MCF 10A (cell line): Measurements from ENCODE around the gene CROCC2. TPM values are rescaled to one million over a fixed set of nuclear protein-coding genes. Genes with fewer than 3 reads are reported as not detected.

ENCODE experiments used
- BruUV-seq: library from RNA; stranded (reverse); fragments of 400-500 nt; replicated peaks from 2 replicates; lab custom pipeline; 2021; lab: Mats Ljungman, UMichigan
- CTCF ChIA-PET: fragments of 300-600 bp; sonication (Branson Sonifier 250); formaldehyde crosslinking; extraction: SDS; loops from one replicate; lab custom pipeline; 2021; ENCODE audit warnings: antibody characterized with exemption, inconsistent platforms; lab: Yijun Ruan, JAX
- POLR2A ChIA-PET: fragments of 300-600, 350-650 bp; sonication (Branson Sonifier 250); formaldehyde crosslinking; extraction: SDS; loops from one replicate; lab custom pipeline; 2020; ENCODE audit warnings: antibody characterized with exemption, inconsistent platforms; lab: Yijun Ruan, JAX
- DNase-seq: peaks from one replicate; pipeline ENCODE4 v3.0.0-alpha.2; 2018; ENCODE audit not compliant: unreplicated experiment
- H3K27ac Mint-ChIP-seq: one replicate; pipeline ENCODE4 v1.8.0; 2022; ENCODE audit warnings: mild to moderate bottlenecking, low read depth, mixed read lengths; ENCODE audit not compliant: unreplicated experiment
- H3K27me3 Mint-ChIP-seq: one replicate; pipeline ENCODE4 v1.8.0; 2022; ENCODE audit warnings: mixed read lengths; ENCODE audit not compliant: insufficient read depth, unreplicated experiment
- H3K36me3 Mint-ChIP-seq: one replicate; pipeline ENCODE4 v1.8.0; 2022; ENCODE audit warnings: mild to moderate bottlenecking, moderate library complexity, mixed read lengths; ENCODE audit not compliant: insufficient read depth, unreplicated experiment
- H3K4me1 Mint-ChIP-seq: one replicate; pipeline ENCODE4 v1.8.0; 2022; ENCODE audit warnings: mixed read lengths; ENCODE audit not compliant: insufficient read depth, unreplicated experiment
- H3K4me3 Mint-ChIP-seq: one replicate; pipeline ENCODE4 v1.8.0; 2022; ENCODE audit warnings: mild to moderate bottlenecking, moderate library complexity, mixed read lengths; ENCODE audit not compliant: unreplicated experiment
- H3K9me3 Mint-ChIP-seq: one replicate; pipeline ENCODE4 v1.8.0; 2022; ENCODE audit warnings: mixed read lengths; ENCODE audit not compliant: unreplicated experiment
- CTCF ChIP-seq: fragments of 200-600 bp; IDR thresholded peaks from one replicate; pipeline ENCODE4 v1.8.0; 2022; ENCODE audit warnings: antibody characterized with exemption, mild to moderate bottlenecking; ENCODE audit not compliant: unreplicated experiment
- intact Hi-C: fragments of 100-400 bp; cut with micrococcal nuclease; formaldehyde crosslinking; loops from 2 replicates; pipeline ENCODE4 v1.14.1; 2022
- total RNA-seq: library from RNA; stranded (reverse); gene quantifications from 2 replicates; pipeline ENCODE4 v1.2.3, GENCODE V29; 2022

CROCC2 gene
- total RNA-seq, 1 experiment from 2014 or later = not detected

- DNase-seq = no peak
- no peaks in the 10 kb centered on the region for H3K4me1 Mint-ChIP-seq
- intact Hi-C loops = no loop called here
- H3K27me3 Mint-ChIP-seq = no peaks in the 10 kb centered on the region
- TF ChIP-seq CTCF = no peak
- H3K36me3 Mint-ChIP-seq = no peaks in the 10 kb centered on the region
- no TSS peak for BruUV-seq
- no peaks in the 10 kb centered on the region for H3K9me3 Mint-ChIP-seq
- no peak overlapping the region for H3K27ac Mint-ChIP-seq
- no peak overlapping the region for H3K4me3 Mint-ChIP-seq
- POLR2A ChIA-PET = no interaction called here
- CTCF ChIA-PET = interaction anchor here (0.5 to 0.6 kb wide), 2 partner anchors 41 to 116 kb away, joined by 3 read pairs; no protein-coding TSS in a partner anchor
These were observed 56.3 kb downstream of the CROCC2 start for GRCh38 chr2:240962300-240963064.

- DNase-seq = no peak
- Mint-ChIP-seq H3K27ac (no peak overlapping the region), H3K9me3 (no peaks in the 10 kb centered on the region), H3K36me3 (no peaks in the 10 kb centered on the region), H3K27me3 (no peaks in the 10 kb centered on the region), H3K4me1 (no peaks in the 10 kb centered on the region), H3K4me3 (no peak overlapping the region)
- TF ChIP-seq CTCF = no peak
- intact Hi-C loops = no loop called here
- POLR2A ChIA-PET = no interaction called here
- CTCF ChIA-PET = no interaction called here
- BruUV-seq = no TSS peak
These were observed 57.1 kb downstream of the CROCC2 start for GRCh38 chr2:240963065-240963867.

- no peak for DNase-seq
- intact Hi-C loops = no loop called here
- no peak overlapping the region for H3K27ac Mint-ChIP-seq
- no peaks in the 10 kb centered on the region for H3K4me1 Mint-ChIP-seq
- BruUV-seq = no TSS peak
- H3K9me3 Mint-ChIP-seq = no peaks in the 10 kb centered on the region
- H3K4me3 Mint-ChIP-seq = no peak overlapping the region
- TF ChIP-seq CTCF = no peak
- CTCF ChIA-PET = no interaction called here
- POLR2A ChIA-PET = no interaction called here
- H3K36me3 Mint-ChIP-seq = no peaks in the 10 kb centered on the region
- no peaks in the 10 kb centered on the region for H3K27me3 Mint-ChIP-seq
These were observed 58.0 kb downstream of the CROCC2 start for GRCh38 chr2:240963868-240964703.
